Measurements from ENCODE around the gene IER5L.

The IER5L gene

DNA sequence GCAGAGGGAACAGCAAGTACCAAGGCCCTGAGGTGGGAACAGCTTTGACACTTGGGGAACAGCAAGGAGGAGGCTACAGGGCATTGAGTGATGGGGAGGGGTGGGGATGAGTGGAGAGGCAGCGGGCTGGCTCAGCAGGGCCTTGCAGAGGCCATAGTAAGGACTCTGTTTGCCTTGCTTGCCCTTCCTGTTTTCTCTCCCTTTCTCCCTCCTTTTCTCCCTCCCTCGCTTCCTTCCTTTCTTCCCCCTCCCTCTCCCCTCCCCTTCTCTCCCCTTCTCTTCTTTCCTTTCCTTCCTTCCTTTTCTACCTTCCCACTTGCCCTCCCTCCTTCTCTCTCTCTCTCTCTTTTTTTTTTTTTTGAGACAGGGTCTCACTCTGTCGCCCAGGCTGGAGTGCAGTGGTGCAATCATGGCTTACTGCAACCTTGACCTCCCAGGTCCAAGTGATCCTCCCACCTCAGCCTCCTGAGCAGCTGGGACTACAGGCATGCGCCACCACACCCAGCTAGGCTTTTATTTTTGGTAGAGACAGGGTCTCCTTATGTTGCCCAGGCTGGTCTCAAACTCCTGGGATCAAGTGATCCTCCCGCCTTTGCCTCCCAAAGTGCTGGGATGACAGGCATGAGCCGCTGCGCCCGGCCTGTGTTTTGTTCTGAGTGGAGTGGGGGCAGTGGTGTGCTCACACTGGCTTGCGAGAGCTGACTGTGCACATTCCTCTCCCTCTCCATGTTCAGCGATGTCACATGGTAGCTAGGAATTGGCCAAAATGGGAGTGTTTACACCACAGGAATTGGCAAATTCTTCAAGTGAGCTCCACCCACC is 17.1 kb downstream of the IER5L start:
- DNase-seq = no peak

DNA sequence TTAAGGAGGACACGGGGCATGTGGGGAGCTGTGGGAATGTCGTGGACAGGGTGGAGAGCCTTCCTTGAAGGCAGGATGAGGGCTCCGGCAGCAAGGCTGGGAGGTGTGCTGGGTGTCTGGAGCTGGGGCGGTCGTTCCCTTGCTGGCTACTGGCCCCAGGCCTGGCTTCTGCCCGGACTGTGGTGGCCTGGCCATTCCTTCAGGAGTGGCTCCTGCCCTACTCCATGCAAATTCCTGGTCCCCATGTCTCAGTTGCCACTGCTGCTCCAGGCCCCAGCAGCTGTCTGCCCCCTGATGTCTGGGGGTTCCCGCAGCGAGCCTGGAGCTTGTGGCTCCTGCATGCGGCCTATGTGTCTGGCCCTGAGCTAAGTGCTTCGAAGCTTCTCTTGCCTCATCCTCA is 21.9 kb downstream of the IER5L start:
- DNase-seq = no peak

DNA sequence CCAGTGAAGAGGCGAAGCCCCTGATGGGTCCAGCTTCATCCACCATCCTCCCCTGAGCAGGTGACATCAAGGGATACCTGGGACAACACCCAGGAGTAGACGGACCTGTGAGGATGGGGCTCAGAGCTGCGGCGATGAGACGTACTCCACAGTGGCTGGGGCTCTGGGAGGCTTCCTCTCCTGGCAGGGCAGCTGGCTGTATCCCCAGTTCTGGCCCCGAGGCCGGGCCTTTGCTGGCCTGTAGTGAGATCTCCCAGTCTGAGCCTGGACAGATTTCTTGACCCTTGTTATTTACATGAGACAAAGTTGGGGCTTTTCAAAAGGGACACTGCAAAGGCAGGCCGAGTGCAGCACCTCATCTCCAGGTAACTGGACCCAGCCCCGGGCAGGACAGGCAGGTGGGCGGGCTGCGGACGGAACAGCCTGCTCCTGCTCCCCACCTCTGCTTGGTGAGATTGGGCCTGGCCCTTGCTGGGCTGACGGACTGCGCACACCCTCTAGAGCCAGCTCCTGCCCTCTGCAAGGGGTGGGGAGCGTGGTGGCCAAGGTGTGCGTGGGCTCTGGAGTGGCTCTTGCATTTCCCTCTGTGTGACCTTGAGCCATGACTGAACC is 23.1 kb downstream of the IER5L start:
- DNase-seq = no peak

DNA sequence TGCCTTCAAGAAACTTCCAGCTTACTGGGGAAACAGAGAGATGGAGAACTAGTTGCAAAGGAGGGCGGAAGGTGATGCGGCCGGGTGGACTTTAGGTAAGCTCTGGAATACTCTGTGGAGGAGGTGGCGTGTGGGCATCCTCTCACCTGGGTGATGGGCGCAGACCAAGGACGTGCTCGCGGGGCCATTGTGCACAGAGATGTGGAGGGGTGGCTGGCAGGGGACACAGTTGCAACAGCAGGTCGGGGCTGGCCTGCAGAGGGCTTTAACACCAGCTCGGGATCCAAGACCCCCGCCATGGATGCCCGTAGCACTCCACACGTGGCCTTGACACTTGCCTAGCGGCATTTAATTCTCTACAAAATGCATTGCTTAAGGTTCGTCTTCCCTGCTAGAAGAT is 26.6 kb downstream of the IER5L start:
- no peak for DNase-seq

DNA sequence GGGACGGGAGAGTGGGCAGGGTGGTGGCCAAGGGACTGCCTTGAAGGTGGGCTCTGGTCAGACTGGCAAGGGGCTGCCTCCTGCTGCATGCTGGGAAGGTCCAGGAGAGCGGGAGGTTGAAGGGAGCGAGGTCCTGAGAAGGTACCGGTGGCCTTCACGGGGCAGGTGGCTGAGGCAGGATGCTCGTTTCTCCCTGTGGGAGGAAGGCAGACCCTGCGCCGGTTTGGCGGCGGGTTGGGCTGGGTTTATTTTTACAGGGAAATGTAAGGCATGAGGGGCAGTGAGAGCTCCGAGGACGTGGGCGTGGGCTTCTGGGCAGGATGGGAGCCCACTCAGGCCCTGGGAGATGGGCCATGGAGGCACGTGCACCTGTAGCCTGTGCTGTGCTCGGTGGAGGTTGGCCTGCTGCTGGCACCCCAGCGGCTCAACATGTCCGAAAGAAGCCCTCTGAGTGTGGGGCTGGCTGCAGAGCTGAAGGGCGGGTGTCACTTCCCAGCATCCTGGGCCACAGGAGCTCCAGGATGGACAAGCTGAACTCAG is 27.3 kb downstream of the IER5L start:
- DNase-seq = no peak

DNA sequence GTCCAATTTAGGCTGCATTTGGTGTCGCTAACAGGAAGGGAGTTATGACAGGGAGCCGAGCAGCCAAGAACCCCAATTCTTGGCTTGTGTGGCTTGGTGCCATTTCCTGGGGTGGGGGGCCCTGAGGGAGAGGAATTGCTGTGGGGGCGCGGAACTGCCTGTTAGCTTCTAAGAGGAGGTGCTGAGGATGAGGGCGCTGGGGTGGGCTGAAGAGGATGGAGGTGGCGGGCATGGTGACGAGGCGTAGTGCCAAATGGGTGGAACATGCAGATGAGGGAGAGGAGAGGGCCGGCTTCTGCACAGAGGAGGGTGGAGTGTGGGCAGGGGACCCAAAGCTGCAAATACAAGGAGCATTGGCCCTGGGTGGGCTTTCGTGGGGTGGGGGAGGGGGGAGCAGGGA is 27.9 kb downstream of the IER5L start:
- no peak for DNase-seq

DNA sequence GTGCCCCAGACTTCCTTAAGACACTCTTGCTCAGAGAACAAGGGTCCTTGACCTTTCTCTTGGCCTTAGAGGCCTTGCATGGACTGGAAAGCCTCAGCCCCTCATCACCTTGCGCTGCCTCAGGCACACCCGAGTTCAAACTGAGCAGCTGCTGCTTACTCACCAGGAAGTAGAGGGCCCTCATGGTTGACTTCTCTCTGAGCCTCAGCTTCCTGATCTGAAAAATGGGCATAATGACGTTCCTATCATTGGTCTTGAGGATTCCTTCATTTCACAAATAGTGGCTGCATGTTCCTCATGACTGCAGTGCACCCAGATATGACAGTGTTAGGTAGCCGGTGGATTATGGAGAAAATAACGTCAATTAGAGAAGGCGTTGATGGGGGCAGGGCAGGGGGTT is 28.6 kb downstream of the IER5L start:
- no peak for DNase-seq

DNA sequence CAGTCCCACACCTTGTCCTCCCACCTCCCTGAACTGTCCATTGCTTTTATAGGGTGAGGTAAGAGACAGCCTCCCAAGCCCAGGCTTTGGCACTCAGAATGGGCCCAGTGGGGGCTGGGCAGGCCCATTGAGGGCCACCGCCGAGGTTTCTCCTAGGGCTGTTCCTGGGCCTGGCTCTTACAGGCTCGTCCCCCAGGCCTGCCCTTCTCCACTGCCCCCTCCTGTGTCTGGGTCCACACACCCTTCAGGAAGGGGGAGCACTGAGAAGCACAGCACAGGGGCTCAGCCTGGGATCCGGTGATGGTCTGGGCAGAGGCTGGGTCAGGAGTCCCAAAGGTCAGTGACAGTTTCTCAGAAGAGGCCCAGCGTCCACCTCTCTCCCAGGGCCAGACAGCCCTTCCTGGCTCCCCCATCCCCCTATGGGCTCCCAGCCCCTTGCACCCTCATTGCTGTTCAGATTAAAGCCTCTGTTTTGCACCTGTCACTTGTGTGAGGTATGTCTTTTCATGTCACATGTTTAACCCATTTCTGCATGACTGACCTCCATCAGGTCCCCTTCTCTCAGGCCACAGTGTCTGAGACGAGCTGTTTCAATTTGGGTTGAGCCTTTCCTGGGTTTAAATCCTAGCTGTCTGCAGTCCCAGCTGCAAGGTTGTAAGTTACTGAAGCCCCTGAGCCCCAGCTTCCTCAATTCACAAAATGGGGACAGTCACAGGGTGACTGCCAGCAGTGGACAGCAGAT is 29.4 kb downstream of the IER5L start:
- no peak for DNase-seq

DNA sequence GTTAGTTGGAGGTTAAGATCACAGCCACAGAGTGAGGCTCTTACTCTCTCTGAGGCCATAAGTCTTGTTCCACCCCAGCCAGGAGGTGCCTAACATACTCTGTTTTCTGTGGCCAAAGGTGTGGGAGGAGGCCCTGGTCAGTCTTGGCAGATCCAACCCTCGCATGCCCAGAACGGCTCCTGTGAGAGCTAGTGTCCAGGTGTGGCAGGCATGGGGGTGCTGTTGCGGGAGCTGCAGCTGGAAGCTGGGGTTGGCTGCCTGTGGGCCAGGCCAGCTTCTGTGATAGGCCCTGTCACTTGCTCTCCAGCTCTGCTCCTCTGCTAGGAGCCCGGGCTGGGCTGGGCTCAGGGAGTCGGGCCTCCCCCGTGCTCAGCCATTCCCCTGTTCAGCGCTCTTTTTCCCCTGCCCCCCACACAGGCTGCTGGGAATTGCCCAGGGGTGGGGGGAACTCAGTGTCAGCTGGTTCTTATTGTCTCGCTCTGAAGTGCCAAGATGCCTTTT is 31.6 kb downstream of the IER5L start:
- no peak for DNase-seq

DNA sequence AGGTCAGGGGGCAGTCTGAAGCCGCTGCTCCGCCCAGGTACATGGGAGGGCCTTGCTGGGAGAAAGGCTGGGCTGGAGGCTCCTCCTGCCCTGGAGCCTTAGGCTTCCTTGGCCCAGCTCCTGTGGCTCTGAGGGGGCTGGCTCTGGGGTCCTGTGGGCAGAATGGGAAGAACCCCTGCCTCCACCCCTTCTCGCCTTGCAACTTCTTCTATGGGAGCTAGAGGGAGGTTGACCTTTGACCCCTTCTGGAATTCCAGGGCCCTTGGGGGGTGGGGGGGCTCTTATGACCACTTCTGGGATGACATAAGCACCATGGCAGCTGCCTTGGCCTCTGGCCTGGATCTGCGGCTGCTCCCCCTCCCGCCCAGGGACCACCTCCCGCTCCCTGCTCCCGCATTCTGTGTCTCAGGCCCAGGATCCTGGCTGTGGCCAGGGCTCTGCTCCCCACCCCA is 32.2 kb downstream of the IER5L start:
- DNase-seq = no peak

DNA sequence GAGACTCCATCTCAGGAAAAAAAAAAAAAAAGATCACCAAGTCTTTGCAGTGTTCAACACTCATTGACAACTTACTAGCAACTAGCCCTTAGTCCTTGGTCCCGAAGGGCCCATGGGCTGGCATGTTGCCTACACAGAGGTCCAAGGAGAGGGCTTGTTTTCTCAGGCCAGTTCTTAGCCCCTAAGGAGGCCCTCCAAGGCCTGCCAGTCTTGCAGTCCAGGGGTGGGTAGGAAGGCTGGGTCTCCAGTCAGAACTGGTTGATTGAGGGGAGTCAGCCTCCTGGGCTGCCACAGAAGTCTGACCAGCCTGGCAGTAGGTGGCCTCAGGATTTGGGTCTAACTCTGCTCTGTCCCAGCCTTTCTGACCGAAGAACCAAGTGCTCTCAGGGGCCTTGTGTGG is 32.7 kb downstream of the IER5L start:
- DNase-seq = no peak

DNA sequence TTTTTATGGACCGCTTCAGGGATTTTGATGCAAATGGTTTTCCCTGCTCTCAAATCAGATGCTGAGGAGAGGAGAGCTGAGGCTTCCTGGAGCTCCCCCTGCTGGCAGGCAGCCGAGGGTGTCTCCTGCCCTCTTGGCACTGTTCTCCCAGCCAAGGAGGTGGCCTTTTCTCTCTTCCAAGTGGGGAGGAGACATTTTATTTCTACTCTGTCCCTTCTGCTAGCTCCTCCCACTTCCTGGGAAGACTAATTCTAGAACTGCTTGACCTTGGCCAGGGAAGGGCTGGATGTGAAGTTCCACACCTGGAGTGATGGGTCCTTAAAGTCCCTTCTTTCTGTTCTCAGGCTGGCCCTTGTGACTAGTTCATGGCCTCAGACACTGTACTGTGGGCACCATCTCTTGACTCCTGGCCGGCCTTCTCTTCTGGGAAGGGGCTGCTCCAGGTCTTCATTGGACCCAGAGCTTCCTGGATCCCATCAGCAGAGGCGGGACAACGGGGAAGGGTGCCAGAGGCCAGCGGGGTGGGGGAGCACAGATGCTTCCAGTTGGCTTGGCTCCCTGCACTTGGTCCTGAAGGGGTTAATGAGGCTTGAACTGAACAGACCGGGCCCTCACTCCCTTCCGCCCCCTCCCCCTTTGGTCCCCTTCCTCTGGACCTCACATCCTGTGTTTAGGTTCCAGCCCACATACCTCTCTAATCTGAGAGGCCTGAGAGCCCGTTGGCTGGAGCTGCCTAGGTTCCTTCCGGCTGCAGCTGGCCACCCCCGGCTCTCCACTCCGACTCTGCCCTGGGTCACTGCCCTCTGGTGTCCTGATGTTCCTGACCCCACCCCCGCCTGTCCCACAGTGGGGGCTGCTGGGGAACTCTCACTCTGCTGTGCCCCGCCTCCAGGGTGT is 34.8 kb downstream of the IER5L start:
- DNase-seq = peak; percentile 73

DNA sequence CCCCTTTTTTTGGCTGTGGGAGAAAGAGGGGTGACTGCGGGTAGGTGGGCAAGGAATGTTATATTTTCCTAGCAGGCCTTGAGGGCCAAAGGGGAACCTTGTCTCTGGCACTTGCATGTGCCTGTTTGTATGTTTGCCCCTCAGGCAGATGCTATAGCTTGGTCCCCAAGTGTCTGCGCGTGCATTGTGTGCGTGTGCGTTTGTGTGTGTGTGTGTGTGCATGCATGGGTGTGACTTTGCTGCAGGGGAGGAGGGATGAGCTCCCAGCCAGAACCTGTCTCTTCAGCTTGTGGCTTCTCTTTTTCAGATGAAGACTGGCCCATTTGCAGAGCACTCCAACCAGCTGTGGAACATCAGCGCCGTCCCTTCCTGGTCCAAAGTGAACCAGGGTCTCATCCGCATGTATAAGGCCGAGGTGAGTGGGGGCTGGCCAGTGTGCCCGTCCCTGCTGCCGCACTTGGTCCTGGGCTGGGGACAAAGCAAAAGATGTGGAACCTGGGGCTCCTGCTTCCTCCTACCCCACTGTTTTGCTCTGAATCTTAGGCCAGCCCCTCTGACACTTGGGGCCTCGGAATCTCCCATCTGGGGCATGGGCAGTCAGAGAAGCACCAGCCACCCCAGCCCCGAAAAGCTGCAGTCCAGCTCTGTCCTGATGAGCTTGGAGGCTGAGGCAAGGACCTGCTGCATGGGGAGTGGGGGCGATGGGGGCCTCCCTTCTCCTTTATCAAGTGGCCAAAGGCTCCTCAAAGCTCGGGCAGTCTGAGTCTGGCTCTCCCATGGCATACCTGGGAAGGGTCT is 35.7 kb downstream of the IER5L start:
- DNase-seq = no peak

DNA sequence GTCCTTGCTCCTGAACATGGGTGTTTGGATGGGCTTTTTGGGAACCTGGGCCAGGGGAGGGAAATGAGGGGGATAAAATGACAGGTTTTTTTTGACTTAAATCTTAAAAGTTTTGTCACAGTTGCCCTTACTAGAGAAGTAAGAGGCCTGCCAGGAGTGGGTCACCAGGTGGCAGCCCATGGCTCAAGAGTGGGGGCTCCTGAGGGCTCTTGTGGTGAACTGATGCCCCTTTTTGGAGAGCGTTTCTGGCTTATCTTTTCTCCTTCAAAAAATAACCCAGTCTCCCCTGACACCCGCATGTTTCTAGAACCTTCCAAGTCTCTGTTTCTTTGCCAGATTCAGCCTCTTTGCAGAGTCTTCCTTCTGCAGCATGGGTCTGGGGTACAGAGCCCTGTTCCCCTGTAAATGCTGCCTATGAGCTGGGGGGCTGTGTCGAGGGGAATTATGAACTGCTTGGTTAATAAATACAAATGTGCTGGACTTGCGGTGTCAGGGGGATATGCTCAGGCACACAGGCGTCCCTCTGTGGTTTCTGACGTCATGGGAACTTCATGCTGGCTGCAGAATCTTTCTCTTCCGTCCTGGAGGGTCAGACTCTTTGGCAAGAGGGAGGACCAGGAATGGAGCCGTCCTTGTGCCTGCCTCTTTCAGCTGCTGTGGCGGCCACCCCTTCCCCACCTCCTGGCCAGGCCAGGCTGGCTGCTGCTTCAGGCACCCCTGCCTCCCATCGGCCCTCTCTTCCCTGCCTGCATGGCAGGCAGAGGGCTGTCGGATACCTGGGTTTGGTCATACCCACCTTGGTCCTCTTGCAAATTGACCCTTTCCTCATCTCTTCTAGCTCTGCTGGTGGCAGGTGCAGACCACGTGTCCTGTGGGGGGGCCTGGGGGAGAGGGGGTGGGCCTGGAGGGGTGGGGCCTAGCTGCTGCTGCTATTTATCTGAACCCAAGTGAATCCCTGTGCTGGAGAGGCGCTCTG is 36.7 kb downstream of the IER5L start:
- DNase-seq = peak; percentile 83

DNA sequence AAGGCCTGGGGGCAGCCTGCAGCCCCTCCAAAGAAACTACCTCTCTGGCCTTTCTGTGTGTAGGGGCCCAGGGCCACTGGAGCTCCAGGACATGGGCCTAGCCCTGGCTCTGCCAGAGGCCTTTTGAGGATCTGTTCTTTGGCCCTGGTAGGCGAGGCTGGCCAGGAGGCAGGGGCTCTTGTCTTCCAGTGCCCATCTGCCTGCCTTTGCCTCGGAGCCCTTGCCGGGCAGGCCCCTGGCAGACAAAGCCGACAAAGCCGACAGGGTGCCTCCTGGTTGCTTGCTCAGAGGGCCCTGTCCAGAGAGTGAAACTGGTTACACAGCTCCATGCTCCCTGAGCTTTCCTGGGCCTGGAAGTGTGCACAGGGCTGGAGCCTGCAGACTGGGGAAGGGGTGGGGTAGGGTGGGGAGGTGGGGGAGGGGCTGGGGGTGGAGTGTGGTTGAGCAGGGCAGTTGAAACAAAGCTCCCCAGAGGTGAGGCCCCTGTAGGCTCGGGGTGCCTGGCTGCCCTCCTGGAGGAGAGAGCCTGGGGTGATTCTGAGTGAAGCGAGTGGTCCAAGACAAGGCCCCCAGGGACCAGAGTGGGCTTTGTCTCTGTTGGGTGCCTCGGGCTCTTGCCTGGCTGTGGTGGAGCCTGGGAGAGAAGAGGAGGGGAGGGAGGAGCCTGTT is 37.5 kb downstream of the IER5L start:
- DNase-seq = peak; percentile 30

DNA sequence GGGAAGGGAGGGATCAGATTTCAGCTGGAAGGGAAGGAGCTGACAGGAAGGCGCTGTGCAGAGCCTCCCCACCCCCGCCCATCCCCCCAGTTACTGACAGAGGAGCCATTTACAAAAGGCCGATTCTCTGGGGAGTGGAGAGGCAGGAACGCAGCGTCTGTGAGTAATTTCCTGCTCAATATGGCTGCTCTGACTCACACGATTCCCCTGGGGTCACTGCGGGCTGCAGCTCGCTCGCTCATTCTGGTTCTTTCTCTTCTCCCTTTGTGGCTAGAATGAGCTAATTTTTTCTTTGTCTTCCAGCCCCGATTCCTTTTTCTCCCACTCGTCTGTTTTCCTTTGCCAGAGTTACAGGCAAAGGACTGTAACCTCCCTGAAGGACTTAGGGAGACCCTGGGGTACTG is 38.1 kb downstream of the IER5L start:
- DNase-seq = peak; percentile 97

DNA sequence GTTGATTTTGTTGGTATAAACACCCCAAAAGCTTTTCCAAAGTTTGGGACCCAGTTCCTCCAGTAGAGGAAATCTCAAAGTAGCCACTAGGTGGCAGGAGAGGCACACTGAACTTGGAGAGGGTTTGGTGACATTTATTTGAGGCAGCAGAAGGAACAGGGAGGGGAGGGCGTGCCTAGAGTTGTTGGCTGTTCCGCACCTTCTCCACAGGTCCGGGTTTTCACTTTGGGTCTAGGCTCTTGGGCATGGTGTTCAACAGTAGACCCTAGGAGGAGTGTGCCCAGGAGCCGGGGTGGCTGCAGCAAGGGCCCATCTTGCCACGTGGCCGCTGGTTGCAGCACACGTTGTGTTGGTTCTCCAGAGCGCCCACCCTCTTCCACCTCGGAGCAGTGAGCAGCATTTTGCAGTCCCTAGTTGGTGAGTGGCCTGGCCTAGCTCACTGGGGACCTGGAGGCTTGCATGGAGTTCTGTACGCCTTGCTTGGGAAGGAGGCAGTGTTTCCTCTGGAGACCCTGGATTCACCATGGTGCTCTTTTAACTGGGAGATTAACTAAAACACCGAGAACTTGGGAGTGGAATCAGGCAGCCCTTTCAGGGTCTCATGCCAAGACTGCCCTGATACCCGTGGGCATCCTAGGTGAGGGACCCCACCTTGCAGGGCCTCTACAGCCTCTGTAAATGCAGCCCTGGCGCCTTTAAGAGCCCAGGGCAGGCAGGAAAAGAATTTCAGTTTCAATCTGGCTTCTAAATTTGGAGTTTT is 38.6 kb downstream of the IER5L start:
- peak; percentile 82 for DNase-seq

DNA sequence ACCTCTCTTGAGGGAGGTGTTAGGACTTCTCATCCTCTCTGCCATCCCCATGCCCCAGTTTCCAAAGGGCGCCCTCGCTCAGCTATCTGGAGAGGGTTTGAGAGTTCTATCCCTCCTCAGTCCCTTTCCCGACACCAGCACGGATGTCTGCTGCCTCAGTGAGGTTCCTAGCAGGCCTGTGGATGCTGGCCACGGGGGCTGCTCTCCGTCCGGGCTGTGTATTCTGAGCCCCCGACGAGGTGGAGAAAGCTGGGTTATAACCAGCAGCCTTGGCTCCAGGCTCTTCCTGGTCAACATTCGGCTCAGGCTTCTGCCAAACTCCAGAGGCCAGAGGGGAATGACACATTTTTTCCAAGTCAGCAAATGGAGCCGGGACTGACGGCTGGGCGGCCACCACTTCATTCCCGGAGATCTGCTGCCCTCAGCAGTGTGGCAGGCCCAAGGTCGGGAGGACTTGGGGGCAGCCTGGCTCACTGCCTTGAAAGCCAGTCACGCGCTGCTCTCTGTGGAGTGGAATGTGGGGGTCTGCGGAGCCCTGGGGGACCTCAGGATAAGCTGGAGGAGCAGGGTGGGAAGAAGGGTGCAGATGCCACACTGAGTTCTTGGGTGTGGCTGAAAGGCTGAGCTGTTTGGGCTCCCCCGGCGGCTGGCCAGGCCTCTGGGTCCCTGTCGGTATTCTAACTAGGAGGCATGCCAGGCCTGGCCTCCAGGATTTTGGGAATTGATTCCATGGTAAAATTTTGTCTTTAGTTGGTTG is 39.4 kb downstream of the IER5L start:
- no peak for DNase-seq

Measured in inflammatory macrophage treated with lipopolysaccharide for 4 hours (primary cell).